Stimulated activated CD4-positive, alpha-beta T cell treated with anti-CD3 and anti-CD28 coated beads, TNF-alpha, amount 100 ng/mL, for 48 hours (primary cell): ENCODE measurements around the gene SH3BP2.

ENCODE experiments used
- DNase-seq, 3 donors: peaks; one replicate each; pipeline ENCODE4 v3.0.0-alpha.2; 2020; ENCODE audit warnings: low read depth in 3 of 3

The SH3BP2 gene

DNA sequence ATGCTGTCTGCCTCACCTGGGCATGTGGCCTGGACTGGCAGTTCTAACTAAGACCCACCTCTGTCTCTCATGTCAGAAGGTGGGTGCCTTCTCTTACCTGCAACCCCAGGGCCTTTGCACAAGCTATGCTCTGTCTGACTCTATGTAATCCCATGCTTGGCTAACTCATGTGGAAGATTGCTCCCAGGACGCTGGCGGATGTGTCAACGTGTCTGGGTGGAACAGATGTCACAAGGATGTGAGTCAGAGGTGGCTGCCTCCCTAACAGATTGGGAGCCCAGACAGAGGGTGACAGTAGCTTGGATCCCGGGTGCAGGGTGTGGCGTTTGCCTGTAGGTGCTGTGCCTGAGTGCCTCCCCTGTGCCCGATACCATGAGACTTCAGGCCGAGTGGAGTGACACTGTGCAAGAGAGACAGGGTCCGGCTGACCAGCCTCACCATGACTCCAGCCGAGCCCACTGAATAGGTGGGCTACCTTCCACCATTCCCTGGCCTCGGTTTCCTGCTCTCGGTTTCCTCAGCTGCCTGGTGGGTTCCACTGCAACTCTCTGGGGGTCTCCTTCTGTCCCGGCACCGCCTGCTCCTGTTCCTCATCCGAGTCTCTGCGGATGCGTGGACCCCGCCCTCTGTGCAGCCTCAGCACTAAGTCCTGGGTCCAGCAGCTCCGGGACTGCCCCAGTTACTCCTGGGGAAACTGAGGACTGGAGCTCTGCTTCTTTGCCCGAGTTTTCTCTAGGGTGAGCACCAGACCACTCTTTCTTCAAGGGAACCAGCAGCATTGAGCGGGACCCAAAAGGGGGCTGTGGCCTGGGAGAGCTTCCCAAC is 11.0 kb downstream of the SH3BP2 start:
- DNase-seq: no peak

DNA sequence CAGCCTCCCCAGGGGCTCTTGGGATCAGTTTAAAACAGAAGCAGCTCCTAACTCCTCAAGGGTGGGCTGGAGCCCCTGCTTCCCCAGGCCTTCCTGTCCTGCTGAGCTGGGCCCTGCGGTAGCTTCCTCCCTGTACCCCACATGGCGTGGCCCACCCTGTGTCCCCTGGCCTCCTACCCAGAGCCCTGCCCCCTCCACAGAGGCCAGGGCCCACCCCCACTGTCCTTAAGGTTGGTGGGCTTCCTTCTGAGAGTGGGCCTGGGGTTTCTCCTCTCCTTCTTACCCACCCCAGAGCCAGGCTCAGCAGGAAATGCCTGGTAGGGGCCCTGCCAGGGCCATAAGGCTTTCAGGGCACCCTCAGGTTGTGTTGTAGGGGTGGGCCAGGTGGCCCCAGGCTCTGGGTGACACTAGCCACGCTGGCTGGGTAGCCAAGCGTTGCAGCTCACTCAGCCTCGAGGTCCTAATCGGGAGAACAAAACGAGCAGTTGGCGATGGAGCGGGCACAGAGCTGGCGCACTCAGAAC is 11.6 kb downstream of the SH3BP2 start:
- DNase-seq: no peak

DNA sequence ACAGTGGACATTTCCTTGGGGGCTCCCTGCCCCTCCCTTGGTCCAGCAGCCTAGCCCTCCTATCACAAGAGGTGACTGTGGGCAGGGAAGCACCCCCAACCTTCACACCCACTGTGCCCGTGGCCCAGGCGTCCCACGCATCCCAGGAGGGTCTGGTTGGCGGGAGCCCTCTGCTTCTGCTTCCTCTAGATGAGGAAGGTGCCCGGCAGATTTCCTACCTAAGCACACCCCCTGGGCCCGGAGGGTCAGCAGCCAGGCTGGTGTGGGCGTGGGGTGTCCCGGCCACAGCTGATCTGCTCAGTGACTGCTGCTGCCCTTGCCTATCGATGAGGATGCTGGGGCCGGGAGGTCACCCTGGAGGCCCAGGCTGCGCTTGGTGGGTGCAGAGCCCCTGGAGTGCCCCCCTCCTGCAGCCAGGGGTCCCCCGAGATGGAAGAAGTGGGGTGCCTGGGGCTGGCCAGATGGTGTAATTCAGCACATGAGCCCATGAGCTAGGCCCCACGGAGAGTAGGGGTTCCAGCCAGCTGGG is 12.2 kb downstream of the SH3BP2 start:
- no peak for DNase-seq

DNA sequence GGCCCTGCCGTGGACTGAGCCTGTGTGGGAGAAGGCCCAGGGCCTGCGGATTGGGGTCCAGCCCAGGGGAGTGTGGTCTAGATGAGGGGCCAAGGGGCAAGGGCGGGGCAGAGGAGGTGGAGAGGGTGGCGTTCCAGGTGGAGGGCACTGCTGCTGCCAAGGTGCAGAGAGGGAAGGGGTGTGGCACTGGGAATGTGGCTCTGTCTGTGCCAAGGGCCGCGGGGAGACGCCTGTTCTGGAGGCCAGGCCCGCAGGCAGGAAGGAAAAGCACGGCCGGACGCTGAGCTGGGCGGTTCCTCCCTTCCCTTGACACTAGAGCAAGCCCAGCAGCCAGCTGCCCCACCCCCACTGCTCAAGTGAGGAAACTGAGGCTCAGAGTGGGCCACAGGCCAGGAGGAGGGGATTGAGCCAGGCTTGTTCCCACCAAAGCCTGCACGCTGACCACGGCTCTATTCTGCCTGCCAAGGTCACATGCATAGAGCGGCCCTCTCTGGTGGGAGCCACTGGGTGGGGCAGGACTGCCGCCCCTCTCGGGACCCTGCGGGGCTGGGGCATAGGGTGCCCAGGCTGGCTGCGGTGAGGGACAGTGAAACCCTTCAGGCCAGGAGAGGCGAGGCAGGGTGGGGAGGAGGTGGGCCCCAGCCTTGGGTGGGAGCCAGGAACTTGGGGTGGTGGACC is 13.0 kb downstream of the SH3BP2 start:
- DNase-seq: no peak

DNA sequence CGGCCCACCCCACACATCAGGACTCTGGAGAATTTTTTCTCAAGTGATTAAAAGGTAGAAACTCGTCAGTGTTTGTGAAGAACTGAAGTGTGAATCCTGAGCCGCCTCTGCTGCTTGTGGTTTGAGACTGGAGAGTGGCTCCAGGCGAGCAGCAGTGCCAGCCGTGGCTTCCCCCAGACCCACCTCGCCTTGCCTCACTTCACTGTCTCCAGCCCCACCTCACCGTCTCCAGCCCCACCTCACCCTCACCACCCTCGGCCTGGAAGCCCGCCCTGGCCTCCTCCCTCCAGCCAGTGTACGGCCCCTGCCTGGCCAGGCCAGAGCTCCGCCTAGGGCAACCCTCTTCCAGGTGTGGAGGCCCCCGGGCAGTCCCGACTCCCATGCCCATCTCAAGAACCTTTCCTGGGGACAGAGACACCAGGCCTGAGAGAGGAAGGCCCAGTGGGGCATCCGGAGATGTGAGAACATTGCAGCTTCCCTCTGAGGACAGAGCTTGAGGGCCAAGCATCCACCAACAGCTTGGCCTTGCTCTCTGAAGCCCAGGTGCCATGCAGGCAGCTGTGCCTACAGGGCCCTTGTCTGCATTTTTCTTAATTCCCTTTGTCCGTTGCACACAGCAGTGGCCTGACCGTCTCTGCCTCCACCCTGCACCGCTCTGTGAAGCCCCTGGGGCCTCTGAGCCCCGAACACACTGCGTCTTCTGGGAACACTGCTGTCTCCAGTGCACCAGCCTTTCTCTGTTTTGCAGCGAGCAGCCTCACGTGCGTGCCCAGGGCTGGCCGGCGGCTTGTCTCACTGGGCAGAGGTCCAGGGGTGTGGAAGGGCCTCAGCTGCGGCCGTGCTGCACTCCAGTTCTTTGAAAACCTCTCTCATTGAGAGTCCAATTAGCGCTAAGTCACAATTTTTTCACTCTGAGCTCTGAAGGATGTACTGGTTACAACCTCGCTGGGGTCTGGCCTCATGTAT is 13.8 kb downstream of the SH3BP2 start:
- DNase-seq: no peak

DNA sequence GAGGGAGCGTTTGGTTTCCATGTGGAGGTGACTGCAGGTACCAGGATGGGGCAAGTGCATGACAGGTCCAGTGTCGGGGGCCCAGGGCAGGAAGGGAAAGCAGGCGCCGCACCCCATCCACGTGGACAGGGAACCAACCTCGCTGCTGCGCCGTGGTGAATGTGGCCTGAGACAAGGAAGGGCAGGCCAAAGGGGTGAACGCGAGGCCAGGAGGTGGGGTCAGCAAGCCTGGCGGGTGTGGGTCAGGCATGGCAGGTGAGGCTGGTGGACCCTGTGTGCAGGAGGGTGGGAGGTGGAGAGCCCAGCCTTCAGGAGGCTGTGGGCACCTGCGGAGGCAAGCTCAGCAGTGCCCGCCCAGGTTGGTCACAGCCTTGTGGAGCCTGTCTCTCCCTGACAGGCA is 14.7 kb downstream of the SH3BP2 start:
- DNase-seq: no peak

DNA sequence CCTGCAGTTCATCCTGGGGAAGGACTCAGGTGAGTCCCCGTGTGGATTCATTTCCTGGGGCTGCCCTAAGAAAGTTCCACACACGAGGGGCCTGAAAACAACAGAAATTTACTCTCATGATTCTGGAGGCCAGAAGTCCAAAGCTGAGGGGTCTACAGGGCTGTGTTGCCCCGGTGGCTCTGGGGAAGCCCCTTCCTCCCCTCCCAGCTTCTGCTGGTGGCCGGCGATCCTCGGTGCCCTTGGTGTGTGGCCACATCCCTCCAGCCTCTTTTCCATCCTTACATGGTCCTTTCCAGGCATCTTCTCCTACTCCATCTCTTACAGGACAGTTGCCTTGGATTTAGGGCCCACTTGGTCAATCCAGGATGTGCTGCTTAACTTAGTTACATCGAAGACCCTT is 15.1 kb downstream of the SH3BP2 start:
- no peak for DNase-seq

DNA sequence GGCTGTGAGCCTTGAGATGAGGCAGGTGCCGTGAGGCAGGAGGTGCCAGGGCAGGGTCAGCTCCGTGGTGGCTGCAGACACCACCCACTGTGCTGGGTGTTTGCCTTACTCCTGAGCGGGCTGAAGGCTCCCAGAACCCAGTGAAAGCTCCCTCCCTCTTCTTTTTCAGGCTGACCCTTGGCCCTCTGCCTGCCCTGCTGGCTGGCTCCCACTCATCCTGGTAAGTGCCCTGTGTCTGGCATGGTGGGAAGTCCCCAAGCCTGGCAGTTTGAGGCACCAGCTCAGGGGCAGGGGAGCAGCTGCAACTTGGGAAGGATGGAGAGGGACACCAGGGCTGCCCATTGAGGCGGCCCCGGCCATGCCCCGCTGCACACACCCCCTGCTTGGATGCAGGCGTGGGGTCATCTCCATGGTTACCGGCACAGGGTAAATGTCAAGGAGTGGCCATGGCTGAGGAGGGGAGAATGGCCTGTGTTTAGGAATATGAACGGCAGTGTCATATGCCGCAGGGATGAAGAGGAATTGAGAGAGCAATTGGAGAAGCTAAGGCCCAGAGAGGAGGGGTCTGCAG is 16.8 kb downstream of the SH3BP2 start:
- no peak for DNase-seq

DNA sequence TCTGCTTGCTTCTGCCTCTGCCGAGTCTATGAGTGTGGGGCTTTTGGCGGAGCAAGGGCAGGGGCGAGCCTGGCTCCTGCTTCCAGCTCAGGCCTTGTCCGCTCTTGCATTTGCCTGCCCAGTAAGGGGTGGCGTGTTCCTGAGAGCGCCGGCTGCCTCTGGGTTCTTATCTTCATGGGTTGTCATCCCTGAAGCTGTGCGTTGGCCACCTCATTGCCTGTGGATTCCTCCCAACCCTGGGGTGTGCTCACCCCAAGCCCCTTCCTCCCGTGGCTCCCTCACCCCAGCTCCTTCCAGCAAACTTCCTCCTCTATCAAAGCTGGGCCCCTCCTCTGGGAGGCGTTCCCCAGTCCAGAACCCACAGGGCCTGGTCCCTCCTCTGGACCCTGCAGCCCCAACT is 17.5 kb downstream of the SH3BP2 start:
- DNase-seq: no peak

DNA sequence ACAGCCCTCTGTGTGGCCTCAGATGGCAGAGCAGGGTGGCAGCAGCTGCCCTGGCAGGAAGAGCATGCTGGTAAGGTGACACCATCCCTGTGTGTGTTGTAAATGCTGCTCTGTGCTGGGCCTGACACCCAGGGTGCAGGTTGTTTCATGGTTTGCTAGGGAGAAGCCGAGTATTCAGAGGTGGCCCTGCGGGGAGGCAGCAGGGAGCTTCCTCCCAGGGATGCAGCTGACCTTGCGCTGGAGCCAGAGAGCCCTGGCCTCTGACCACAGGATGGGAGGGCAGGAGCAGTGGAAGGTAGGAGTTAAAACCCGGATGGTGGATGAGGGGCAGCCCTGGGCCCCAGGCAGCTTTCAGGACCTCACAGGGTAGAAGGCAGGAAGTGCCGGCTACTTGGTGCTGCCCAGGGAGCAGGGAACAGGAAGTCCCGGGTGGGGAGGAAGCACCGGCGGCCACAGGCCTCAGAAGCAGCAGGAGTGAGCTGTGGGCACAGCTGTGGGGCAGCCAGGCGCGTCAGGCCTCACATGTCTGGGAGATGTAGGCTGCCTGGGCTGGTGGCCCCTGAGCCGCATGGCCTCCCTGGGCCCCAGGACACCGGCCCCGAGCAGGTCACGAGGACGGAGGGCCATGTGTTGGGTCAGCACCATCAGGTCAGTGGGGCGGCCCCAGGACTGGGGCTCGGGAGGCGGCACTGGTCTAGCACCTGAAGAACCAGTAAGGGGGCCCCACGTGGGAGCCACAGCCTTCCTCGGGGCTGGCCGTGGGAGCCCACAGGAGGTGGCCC is 19.1 kb downstream of the SH3BP2 start:
- DNase-seq: peak in 2 of 3 donors; percentile 35 to 50

DNA sequence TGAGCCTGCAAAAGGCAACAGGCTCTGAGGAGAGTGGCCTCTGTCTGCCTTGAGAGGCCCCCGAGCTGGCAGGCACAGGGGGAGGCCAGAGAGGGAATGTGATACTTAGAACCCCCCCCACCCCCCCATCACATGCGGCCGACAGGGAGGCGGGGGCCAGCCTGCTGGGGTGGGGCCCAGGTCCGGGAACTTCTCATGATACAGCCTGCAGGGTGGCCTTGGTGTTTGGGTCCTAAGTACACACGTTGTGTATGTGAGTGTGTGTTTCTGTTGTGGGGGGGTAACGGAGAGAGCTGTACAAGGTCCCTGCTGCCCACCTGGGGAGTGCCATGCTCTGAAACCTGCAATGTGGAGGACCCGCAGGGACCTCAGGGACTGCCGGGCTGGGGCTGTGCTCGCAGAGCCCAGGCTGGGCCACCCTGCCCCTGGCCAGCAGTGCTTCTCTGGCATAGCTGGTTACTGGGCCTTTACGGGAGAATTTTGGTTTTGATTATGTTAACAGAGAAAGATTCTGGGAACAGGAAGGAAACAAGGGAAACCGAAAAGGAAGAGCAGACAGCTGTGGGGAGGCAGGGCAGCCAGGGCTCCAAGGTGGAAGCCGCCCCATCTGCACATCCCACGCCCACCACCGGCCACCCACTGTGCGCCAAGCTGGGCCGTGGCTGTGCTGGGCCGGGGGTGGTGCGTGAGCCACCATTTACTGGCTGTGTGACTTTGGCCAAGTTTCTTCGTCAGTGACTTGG is 19.9 kb downstream of the SH3BP2 start:
- no peak for DNase-seq

DNA sequence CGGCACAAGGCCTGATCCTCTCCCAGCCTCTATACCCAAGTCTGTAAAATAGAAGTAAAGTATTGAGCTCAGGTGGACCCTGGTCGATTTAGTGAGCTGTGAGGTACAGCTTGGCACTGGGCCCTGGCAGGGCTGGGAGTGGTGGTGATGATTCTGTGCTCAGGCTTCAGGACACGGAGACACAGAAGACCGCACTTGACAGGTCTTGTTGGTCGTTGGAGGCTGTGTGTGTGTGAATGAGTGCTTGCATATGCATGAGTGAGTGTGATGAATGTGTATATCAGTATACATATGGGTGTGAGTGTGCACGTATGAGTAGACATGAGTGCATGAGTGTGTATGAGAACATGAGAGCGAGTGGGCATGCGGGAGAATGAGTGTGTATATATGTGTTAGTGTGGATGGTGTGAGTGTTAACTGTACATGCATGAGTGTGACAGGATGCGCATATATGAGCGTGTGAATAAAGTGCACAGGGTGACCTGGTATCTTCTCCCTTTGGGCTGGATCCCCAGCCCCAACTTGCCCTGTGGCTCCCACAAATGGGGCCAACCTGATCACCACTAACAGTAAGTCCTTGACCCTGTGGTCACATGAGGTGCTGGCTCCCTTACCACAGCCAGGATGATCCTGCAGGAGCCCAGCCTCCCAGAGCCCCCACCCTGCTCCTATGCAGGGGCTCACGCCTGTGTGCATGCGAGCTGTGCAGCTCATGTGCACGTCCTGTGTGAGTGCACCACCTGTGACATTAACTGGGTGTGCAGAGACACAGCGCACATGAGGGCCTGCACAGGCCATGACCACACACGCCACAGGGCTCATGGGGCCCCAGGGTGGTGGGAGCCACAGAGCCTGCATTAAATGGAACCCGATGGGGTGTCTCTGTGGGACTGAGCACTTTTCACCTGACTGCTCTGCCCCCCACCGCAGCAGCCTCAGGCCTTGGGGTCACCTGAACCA is 20.8 kb downstream of the SH3BP2 start:
- no peak for DNase-seq

DNA sequence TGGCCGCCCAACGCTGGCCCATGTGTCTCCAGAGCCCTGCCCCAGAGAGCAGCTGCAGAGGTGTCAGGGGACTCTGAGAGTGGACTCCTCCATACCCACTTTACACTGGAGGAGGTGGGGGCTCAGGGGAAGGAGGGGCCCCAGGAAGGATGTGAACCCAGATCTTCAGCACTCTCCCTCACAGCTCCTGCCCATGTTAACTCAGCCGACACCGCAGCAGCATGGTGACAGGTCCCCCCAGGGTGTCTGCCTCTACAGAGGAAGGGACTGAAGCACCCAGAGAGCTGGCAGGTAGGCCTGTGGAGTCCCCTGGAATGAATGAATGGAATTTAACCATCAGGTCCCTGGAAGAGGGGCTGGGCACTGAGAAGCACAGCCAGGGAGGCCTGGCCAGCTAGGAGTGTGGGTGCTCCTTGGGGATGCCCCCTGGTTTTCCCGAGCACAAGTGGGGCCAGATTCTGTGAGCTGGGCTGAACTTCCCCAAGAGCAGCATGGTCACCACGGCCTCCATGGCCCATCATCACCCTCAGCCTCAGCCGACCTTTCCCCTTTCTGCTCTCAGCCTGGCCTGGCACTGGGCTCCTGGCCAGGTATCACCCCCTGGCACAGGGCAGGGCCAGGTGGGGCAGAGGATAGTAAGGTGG is 21.9 kb downstream of the SH3BP2 start:
- no peak for DNase-seq

DNA sequence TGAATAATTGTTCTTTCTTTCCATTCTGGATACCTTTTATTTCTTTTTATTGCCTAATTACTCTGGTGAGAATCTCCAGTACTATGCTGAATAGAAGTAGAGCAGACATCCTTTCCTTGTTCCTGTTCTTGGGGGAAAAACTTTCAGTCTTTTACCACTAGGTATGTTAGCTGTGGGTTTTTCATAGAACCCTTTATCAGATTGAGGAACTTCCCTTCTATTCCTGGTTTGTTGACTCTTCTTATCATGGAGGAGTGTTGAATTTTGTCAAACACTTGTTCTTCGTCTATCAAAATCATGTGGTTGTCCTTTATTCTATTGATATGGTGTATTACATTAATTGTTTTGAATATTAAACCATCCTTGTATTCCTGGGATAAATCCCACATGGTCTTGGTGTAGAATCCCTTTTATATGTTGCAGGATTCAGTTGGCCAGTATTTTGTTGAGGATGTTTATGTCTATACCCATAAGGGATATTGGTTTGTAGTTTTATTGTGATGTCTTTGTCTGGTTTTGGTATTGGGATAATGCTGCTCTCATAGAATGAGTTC is 23.6 kb downstream of the SH3BP2 start:
- DNase-seq: no peak

DNA sequence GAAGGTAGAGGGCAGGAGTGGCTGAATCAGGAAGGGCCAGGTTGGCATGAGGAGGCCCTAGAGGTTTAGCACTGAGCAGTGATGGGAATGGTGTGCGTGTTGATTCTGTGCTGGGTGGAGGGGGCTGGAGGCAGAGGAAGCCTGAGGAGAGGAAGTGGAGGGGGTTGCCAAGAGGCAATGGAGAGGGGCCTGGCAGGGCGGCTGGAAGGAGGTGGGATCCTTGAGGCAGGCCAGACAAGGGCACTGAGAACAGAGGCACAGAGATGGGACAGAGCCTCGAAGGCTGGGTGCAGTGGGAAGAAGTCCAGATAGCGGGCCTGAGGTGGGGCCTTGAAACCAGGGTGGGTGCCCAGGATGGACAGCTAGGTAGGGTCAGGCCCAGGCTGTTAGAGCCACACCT is 24.3 kb downstream of the SH3BP2 start:
- no peak for DNase-seq

DNA sequence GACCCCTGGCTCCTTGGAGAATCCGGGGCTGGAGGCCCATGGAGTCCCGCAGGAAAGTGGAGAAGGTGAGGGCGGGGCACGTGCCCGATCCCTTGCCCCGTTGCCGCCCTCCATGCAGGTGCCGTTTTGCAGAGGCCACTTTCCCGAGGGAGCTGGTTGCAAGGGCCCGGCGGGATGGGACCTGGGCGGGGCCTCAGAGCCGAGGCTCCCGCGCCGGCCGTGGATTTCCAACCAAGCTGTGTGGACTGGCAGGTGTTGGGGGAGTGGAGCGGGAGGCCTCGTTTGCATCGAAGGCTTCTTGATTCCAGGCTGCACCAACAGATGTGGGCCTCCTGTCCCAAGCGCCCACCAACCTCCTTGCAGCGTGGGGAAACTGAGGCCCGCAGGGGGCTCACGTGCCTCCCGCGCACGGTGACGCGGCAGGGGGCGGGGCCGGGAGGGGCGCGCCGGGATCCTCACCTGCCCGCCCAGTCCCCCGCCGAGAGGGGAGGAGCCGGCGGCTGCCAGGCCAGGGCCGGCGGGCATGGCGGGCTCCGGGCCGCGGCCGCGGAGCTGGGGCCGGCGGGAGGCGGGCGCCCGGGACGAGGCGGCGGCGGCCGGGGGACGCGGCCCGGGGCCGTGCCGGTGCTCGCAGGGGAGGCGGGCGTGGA is 24.9 kb downstream of the SH3BP2 start:
- DNase-seq: no peak

DNA sequence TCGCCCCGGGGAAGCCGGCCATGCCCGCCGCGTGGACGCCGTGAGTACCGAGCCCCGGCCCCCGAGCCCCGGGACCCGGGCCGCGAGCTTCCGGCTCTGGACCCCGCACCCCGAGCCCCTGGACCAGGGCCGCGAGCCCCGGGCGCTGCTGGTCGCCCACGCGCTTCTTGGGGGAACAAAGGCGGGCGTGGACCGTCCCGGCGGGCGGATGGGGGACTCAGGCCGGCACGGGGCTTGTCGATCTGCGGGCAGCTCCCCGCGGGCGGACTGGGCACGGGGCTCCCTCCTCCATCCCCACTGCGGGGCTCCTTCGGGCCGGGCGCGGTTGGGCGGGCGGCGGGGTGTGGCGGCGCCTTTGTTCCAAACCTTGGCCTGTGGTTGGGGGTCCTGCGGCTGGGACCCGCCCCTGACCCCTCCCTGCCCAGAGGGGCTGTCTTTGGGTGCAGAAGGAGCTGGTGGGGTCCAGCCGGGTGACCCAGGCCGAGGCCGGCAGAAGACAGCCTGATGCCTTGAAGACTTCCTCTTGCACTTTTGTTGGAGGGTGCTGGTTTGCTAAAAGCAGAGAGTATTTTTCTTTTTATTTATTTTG is 25.6 kb downstream of the SH3BP2 start:
- no peak for DNase-seq
